Effector CD4-positive, alpha-beta T cell (primary cell): ENCODE data around the gene IL12RB1.
A peak's percentile ranks its signal among the peaks of the same experiment; 100 is the strongest.
"Not testable (repeated sequence)": the region's sequence is repeated elsewhere in the genome, so short reads cannot be mapped to it uniquely, and the experiment has no call there.

Experiments used
- DNase-seq: peaks from one replicate; pipeline ENCODE4 v3.0.0-alpha.2; 2020

Gene IL12RB1

DNA sequence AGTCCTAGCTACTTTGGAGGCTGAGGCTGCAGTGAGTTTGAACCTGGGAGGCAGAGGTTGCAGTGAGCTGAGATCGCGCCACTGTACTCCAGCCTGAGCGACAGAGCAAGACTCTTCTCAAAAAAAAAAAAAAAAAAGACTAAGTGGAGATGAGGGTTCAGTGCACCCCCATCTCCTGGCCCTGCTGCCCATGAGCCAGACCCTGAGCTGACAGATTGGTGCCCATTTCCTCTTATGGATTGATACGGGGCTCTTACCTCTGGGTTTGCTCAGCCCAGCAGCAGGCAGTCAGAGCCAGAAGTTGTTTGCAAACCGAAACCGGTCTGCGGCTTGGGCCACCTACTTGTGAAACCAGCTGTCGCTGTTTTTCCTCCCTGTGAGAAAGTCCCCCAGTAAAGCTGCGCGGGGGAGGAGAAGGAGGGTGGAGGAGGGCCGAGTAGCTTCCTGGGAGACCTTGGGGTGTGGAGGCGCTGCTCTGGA, 41.9 kb downstream of the IL12RB1 start:
- peak; percentile 77 for DNase-seq

DNA sequence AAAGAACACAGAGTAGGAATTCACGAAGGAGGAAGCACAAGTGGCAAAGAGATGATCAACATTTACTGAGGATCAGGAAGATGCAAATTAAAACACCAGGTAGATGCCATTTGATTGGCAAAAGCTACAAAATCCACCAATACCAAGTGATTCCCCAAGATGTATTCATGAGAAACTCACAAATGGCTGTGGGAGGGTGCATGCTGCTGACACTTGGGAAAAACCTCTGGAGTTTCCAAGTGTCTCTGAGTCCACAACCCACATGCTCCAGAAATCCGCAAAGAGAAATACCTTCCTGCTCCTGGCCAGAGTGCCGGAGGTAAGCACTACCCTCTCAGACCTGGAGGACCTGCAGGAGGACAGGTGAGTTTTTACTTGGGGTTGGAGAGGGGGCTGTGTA, 43.1 kb downstream of the IL12RB1 start:
- no peak for DNase-seq

DNA sequence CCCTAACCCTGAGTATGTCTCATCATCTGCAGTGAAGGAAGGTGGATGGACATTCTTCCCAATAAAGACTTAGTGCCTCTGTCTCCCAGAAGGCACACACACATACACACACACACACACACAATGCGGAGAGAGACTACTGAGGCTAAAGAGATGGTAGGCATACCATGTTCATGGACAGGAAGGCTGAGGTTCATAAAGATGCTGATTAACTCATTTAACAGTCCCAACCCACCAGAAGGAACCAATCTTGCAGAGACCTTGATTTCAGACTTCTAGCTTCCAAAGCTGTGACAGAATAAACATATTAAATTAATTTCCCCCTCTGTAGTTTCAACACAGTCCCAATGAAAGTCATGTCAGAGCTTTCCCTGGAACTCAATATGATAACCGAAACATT, 45.7 kb downstream of the IL12RB1 start:
- no peak for DNase-seq

- DNase-seq: not testable (repeated sequence)
Observed at GRCh38 chr19:18032102-18032501, 54.6 kb downstream of the IL12RB1 start.

- DNase-seq: not testable (repeated sequence)
Observed at GRCh38 chr19:18031401-18031800, 55.3 kb downstream of the IL12RB1 start.

DNA sequence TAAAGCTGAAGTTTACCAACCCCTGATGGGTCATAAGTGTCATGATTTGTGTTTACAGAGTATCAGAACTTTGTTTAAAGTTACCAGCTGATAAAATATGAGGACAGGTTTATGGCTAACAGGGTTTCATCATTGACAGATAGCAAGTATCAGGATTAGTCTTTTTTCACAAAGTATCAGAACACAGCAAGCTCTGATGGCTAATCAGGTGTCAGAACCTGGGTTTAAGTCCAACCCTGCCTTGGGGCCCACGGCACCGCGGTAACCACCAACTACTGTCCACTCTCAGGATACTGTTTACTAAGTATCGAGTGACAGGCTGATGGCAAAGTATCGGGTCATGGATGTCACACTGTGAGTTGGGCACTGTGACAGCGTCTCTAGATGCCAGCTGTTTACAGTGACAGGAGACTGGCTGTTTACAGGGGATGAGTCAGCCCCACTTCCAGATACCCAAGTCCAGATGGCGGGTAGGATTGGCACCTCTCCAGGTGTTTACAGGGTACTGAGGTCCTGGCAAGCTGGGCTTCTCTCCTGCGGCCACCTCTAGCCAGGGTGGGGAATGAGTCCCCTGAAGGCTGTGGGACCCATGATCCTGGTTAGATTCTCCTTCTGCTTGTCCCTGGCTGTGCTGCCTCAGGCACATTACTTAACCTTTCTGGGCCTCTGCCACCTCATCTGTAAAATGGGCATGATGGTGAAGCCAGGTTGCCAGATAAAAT, 57.0 kb downstream of the IL12RB1 start:
- no peak for DNase-seq

GRCh38 chr19:18027151-18027550, 59.6 kb downstream of the IL12RB1 start:
- no peak for DNase-seq

- DNase-seq: peak; percentile 76
Observed at GRCh38 chr19:18023622-18024251, 63.0 kb downstream of the IL12RB1 start.

GRCh38 chr19:18021121-18021755, 65.5 kb downstream of the IL12RB1 start:
- DNase-seq: peak; percentile 72

GRCh38 chr19:18020212-18021085, 66.3 kb downstream of the IL12RB1 start:
- no peak for DNase-seq

- DNase-seq: no peak
Observed at GRCh38 chr19:18017275-18018083, 69.3 kb downstream of the IL12RB1 start.

DNA sequence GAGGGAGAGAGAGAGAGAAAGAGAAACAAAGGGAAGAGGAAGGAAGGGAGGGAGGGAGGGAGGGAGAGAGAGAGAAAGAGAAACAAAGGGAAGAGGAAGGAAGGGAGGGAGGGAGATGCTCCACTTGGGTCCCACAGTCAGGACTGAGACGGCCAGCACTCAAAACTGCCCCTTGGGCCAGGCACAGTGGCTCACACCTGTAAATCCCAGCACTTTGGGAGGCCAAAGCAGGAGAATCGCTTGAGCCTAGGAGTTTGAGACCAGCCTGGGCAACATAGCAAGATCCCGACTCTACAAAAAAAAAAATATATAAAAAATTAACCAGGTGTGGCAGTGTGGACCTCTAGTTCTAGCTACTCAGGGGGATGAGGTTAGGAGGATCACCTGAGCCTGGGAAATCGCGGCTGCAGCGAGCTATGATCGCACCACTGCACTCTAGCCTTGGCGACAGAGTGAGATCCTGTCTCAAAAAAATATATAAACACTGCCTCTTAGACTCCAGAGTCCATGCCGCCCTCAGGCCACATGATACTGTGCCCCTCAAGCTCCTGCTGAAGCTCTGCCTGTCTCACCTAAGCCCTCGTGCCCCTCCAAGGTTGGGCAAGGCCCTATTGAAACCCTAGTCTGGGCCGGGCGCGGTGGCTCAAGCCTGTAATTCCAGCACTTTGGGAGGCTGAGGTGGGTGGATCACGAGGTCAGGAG, 70.4 kb downstream of the IL12RB1 start:
- DNase-seq: no peak

DNA sequence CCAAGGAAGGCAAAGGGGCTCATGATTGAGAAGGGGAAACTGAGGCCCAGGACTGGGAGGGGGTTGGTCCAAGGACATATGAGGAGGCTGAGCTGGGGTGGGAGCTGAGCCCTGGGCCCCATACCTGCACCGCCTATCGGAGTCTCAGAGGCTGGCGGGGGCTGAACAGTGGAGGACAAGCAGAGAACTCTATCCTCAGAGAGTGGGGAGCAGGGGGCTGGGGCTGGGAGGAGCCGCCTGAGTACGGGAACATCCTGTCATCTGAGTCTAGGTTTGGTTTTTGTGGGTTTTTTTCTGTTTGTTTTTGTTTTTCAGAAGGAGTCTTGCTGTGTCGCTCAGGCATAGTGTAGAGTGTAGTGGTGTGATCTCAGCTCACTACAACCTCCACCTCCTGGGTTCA, 72.5 kb downstream of the IL12RB1 start:
- peak; percentile 45 for DNase-seq

DNA sequence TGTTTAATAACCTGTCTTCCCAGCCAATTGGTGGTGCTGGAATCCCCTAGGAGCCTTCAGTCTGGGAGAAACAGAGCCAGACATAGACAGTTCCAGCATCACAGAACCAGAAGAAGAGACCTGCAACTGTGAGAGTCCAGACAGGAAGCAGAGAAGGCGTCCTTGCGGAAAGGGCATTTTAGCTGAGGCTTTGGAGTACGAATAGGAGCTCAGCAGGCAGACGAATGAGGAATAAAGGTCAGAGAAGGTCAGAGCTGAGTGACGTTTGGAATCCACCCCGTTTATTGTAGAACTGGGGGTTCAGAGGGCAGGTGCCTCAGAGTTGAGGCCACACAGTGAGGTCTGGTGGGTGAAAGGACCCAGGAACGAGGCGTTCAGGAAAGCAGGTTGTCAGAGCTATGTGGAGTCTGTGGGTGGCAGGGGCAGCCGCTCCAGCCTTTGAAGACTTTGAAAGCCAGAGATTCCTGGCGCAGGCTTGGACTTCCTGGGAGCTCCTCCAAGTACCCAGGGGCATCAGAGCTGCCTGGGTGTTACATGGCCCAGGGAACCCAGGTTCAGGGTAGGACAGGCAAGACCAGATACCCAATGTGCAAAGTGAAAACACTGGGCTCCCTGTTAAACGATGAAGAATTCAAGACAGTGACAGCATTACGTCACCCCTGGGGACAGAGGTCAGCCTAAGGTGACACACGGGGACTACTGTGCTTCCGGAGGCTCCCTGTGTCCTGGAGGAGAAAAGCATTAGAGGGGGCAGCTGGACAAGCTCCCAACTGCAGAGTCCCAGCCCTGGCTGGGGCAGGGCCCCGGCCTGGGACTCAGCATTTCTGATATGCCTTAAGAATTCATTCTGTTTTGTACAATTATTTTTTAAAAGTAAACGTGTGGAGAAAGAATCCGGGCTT, 73.3 kb downstream of the IL12RB1 start:
- no peak for DNase-seq

GRCh38 chr19:18010149-18010548, 76.6 kb downstream of the IL12RB1 start:
- DNase-seq: no peak

DNA sequence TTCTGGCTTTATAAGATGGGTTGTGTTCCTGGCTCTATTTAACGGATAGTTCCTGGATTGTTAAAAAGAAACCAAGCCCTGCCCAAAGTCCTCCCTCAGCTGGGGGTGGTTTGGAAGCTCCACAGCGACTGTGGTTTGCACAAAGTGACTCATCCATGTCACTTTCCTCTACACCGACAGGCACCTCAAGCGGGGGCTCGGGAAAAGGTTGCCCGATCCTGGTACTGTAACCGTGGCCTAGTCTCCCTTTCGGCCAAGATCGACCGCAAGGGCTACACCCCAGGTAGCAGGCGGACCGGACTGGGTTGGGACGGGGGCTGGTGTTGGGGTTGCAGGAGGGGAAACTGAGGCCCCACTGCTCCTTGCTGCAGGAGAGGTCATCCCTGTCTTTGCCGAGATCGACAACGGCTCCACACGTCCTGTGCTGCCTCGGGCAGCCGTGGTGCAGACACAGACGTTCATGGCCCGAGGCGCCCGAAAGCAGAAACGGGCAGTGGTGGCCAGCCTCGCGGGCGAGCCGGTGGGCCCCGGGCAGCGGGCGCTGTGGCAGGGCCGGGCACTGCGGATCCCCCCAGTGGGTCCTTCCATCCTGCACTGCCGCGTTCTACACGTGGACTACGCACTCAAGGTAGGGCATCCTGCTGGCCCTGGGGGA, 77.2 kb downstream of the IL12RB1 start:
- DNase-seq: no peak
